NCI-H1436 (cell line): ENCODE measurements around the gene TEDC1.

Experiments
- DNase-seq: peaks from one replicate; lab custom pipeline; 2025; lab: John Stamatoyannopoulos, UW

Gene TEDC1, protein sequence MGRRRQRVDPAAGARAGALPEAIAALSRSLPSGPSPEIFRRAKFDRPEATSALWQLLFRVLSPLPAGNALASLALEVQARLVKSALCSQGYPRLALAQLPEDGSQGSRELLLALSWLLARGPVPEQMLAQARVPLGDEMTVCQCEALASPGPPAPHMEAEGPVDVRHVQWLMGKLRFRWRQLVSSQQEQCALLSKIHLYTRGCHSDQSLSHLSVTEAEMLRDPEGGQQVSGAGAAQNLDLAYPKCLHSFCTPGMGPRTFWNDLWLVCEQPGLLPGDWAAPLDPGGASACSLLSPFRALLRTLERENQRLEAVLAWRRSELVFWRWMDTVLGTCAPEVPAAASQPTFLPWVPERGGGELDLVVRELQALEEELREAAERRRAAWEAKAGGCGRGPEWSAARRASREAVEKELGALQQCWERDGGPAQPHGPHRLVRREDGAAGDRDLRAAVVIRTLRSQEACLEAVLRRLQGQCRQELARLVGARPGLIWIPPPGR

DNA sequence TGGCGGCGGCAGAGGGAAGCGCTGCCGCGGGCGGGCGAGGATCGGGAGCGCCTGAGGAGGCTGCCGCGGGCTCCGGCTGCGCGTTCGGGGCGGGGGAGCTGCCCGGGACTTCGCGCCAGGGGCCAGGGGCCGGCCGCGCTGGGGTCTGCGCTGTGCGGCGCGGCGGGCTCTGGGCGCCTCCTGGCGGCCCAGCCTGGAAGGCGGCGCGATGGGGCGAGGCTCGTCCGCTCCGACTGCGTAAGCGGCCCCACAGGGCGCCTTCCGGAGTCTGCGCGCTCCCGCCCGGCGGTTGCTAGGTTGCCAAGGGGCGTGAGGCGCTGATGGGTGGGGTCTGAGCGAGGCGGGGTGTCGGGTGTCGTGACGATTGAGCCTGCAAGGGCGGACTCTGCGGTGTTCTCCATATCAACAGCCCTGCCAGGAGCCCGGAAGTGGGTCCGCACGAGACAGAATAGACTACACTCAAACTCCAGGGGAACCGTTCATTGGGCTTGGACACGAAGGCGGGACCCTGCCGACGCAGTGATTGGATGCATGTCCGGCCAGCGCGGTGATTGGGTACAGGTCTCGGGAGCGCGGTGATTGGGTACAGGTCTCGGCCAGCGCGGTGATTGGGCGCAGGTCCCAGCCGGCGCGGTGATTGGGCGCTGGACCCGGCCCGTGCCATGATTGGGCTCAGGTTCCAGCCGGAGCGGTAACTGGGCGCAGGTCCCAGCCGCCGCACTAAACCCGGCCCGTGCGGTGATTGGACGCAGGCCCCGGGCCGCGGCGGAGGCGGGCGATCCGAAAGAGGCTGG is at the start of gene TEDC1:
Gene TEDC1 (plus strand): TSS at position 675 of the 794 bp plus-strand sequence. CDS start 130 bp downstream, outside the sequence.
- peak; percentile 100 for DNase-seq

DNA sequence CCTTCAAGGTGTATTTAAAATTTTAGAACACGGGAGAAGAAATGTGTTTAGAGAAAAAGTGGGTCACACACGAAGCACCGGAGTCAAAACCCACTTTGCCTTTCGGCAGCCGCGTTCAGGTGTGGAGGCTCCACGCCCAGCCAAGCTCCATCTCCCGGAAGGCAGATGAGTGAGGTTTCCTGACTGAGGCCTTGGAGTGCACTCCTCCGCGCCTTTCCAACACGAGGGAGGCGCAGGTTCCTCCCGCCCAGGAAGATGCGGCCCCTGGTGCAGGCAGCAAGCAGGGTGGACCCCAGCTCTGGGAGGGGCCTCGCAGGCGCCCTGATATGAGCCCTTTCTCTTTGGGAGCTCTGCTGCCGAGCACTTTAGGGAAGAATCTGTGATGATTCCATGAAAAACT is 48.9 kb upstream of the TEDC1 start:
- DNase-seq: no peak

DNA sequence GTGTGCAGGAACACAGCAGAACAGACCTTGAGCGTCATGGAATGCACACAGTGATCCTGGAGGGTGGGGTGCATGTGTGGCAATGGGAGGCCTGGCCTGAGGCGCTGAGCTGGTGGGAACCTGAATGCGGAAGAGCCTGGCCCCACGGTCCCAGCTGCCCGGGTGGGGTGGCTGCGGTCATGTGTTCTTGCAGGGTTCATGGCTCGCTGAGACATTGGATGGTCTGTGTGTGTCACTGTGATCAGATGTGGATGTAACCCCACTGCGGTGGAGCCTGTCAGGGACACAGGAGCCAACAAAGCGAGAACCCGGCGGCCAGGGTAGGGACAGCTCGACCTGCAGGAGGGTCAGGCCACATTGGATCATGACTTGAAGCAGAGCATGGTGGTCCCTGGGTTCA is 48.2 kb upstream of the TEDC1 start:
- DNase-seq: no peak

DNA sequence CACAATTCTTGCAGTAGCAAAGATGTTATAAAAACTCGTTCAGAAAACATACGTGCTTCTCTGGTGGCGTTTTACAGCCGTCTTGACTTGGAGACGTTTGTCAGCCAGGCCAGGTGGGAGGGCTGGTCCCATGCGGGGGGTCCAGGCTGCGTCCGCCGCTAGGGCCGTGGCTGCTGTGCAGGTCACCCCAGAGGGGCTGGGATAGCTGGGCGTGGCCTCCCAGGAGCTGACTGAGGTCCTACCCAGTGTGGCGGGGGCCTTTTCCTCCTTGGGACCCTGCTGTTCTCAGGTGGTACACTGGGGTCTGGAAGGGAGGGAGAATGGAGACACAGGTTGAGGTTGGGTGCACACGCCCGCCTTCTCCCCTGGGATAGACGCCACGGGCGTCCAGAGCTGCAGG is 46.2 kb upstream of the TEDC1 start:
- DNase-seq: no peak

DNA sequence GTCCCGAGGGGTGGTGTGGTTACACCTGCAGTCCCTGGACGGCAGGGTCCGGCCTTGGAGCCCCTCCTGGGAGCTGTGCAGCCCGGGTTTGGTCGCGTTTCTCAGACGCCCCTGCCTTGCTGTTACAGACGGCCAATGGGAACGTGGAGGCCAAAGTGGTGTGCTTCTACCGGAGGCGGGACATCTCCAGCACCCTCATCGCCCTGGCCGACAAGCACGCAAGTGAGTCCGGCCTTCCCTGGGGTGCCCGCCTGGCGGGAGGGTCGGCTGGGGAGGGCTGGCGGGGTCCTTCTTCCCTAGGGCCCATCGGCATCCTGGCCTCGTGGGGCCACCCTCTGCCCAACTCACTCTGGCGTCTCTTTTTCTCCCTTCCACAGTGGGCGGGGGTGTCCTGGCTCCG is 45.8 kb upstream of the TEDC1 start:
- no peak for DNase-seq

DNA sequence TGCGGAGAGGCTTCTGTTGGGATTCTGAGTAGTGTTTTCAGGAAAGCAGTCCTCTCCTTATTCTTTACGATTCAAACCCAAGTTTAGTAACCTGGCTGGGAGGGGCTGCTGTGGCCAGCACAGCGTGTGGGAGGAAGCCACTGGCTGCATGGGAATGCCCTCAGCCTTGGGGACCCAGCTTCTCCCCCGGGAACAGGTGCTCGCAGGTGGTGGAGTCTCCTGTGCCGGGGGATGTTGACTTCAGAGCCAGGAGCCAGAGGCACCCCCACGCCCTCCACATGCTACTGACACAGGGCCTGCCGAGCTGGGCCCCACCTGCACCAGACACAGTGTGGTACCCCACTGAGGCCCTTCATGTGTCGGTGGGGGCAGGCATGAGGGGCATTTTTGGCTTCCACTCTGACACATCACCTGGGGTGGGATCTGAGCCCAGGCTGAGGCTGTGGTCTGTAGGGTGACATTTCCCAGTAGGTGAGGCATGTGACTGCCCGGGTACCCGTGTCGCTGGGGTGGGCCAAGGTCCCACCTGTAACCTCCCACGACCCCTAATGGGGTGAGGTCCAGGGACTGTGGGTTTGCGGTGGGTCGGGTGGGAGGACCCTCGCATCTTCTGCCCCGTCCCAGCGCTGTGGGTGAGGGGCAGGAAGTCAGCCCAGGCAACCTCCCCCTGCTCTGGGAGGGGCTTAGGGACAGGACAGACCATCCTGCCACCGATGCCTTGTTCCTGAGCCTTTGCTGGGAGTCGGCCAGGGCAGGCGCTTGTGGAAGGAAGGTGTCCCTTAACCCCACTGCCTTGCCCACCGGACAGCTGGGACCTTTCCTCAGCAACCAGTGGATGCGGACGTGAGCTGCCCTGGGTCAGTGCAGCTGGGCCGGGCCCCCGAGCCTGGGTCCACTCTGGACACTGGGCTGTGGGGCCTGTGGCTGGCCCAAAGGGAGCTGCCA is 44.9 kb upstream of the TEDC1 start:
- DNase-seq: no peak

DNA sequence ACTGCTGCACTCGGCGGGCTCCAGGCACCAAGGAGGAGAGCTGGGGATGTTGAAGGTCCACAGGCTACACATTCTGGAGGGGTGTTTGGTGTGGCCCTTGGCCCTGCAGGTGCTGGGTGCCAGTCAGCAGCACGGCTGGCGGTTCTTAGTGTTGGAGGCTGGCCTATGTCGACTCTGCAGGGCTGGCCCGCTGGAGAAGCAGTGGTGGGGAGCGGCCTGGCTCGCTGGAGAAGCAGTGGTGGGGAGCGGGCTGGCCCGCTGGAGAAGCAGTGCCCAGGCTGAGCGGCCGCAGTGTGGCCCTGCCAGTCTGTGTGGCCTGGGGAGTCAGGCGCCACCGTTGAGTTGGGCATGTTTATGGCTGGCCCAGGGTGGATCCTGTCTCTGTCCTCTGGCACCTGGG is 44.1 kb upstream of the TEDC1 start:
- no peak for DNase-seq

DNA sequence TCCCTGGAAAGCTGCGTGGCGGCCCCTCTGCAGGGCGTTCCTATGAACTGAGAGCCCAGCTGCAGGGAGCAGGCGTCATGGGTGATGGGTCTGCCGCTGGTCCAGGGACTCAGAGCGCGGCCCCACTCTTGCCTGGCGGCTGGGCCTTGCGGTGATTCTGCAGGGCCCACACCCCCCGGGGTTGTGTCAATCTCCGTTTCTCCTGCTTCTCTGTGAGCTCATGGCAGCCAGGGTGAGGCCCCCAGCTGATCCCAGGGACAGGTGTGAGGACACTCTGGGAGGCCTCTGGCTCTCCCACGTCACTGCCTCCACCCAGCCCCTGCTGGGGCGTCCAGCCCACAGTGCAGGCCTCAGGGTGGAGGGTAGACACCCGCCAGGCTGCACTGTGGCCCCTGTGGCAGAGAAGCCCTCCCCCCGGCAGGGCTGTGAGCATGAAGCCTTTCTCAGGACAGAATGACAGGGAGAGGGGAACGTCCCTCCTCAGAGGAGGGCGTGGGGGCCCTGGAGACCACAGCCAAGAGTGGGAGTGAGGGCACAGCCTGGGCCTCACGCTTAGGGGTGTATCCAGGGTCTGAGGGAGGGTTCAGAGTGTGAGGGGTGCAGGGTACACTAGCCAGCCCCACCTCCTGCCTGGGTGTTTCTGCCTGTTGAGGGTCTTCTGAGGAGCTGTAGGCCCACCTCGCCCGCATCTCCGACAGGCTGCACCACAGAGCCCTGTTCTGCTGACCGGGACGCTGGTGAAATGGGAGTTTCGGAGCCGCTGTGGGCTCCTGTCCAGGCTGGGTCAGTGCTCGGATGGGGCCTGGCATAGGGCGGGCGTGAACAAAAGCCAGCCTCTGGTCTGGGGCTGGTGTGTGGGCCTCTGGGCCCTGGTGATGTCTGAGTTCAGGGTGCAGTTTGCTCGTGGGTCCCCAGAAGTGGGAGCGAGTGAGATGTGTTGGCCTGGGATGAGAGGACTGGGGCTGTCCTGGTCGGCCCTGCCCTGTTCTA is 43.1 kb upstream of the TEDC1 start:
- no peak for DNase-seq

DNA sequence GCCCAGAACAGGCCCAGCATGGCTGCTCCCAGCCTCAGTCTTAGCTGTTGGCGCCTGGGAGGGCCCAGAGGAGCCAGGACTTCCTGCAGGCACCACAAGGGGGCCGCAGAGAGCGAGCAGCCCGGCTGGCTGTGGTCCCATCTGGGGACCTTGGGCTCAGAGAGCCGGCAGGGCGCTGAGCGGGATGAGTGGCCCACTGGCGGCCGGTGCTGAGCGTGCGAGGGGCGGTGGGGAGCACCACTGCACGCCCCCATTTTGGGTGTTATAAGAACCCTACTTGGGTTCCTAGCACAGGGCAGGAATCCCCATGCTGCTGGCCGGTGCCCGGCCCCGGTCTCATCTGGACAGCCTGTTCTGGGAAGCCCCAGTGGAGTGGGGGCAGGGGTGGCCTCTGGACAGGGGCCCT is 42.3 kb upstream of the TEDC1 start:
- DNase-seq: peak; percentile 35

DNA sequence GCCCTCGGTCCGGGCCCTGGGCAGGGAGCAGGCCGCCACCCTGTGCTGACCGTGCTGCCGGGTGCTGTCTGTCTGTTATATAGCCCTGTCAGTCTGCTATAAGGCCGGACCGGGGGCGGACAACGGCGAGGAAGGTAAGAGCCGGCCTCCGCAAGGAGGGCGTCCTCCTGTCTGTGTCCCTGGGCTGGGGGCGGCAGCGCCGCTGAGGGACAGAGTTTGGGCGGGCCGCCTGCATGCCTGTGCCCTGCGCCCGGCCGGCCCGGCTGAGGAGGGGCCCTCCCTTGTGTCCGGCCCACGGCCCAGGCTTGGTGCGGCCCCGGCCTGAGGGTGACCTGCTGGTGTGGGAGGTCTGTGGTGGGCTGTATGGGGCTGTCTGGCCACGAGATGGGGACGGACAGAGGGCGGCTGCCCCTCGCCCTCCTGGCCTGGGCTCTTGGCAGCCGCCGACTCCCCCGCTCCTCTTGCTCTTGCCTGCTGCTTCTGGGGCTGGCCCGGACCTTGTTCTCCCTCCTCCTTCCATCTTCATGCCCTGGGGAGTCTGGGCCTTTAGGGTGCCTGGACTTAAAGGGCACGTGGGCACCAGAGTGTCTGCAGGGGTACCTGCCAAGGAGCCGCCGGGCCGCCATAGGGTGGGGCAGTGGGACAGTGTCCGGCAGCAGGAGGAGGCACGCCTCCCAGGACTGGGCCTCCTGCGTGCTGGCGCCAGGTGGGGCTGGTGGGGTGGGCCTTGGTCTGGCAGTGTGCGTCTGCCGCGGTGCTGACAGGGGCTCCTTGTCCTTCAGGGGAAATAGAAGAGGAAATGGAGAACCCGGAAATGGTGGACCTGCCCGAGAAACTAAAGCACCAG is 41.5 kb upstream of the TEDC1 start:
- no peak for DNase-seq

DNA sequence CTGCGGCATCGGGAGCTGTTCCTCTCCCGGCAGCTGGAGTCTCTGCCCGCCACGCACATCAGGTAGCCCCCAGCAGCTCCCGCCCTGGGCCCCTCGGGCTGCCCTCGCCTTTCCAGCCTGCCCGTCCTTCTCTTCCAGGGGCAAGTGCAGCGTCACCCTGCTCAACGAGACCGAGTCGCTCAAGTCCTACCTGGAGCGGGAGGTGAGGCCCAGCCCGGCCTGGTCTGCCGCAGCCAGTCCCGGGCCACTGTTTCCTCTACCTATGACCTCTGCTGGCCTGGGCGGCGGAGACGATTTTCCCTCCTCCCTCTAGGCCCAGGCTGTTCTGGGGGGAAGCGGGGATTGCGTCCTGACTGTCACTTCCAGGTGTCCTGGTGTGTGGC is 40.9 kb upstream of the TEDC1 start:
- no peak for DNase-seq

DNA sequence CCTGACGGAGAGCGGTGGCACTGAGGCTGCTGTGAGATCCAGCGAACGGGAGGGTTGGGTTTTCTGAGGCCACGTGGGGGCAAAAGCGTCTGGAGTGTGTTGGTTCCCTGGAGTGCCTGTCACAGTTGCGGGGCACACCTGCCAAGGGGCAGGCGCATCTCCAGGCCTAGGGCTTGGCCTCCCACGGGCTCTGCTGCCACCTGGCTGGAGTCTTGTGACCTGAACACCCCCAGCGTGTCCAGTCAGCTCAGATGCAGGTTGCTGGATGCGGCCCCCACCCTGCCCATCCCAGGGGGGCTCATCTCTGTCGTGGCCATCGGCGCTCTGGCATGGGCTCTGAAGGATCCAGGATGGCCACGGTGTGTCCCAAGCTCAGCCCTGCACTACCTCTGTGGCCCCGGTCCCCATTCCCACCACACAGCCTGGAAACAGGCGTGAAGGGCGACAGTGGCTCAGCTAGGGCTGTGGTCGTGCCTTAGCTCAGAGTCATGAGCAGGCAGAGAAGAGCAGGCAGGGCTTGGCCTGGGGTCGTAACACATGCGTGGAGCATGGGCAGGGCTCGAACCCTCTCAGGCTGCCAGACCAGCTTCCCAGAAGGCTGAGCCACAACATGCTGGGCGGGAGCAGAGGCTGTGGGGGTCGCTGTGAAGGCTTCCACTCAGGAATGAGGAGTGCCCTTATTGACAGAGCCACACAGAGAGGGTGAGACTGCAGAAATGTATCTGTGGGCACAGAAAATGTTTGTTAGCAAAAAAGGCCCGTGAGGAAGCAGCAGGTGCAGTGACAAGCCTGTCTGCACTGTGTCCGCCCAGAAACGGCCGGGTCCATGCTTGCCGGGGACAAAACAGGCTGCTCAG is 40.0 kb upstream of the TEDC1 start:
- no peak for DNase-seq

DNA sequence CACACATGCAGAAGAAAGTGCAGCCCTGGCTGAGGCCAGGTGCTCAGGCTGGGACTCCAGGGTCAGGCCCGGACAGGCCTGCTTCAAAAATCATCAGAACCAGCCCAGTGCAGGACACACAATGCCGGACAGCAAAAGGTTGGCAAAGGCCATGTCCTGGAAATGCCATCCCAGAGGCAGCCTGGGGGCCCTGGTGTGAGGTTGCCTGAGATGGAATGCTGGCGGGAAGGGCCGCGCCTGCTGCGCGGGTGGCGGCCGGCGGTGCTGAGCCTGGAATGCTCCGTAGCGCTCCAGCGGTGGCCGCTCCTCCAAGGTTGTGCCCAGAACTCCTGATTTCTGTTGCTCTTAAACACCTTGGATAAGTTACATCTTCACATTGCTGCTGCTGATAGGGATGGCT is 38.1 kb upstream of the TEDC1 start:
- DNase-seq: no peak

DNA sequence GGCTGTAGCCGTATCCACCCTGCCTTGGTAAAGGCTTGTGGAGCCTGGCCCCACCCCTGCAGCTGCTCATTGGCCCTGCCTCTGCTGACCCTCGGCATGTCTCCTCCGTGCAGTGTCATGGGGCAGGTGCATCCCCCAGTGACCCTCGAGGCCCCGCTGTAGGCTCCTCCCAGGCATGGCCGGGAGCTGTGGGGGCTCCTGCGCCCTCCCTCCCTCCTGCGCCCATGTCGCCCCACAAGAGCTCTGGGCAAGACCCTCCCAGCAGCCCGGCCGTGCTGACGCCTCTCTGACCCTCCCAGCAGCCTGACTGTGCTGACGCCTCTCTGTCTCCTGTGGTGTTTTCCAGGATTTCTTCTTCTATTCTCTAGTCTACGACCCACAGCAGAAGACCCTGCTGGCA is 37.2 kb upstream of the TEDC1 start:
- DNase-seq: no peak

DNA sequence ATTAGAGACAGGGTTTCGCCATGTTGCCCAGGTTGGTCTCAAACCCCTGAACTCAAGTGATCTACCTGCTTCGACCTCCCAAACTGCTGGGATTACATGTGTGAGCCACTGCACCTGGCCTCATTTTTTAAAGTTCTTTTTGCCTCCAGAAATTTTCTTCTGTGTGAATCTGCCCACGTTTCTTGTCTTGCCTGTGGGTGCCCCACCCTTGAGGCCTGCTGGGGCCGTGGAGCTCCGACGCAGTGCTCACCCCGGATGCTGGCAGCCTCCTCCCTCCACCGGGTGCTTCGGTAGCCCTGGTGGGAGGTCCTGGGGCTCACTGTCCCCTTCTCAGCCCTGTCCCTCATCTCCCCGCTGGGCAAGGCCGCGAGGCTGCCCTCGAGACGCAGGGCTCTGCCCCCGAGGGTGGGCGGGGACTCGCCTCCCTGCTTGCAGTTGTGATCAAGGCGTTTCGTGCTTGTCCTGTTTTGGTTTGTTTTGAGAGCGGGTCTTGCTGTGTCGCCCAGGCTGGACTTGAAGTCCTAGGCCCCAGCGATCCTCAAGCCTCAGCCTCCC is 35.9 kb upstream of the TEDC1 start:
- no peak for DNase-seq

DNA sequence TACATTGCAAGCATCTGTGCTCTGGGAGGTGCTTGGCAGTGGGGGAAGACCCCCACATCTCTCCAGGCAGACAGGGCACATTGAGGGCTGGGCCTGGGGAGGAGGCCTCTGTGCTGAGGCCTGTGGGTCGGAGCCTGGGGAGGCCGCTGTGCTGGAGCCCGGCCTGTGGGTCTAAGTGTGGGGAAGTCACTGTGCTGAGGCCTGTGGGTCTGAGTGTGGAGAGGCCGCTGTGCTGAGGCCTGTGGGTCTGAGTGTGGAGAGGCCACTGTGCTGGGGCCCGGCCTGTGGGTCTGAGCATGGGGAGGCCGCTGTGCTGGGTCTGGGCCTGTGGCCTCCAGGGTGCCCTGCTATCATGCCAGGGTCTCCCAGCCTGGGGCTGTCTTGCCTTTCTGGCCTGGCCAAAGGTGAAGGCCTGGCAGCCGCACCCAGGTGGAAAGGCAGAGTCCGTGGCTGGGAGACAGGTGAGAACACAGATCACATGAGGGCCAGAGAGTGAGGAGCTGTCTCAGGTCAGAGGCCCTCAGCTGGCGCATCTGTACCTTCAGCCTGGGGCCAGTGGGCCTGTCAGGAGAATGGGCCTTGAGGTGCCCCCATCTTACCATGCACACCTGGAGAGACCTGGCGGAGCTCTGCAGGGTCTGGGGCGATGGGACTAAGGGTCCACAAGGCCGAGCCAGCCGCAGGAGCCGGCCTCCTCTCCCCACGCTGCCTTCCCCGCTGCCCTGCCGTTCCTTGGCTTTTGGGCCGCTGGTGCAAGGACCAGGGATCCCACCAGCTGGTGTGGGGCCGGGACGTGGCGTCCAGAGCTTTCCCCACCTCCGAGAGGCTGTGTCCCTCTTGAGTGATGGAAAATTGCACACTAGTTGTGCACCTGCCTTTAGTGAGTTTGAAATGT is 35.0 kb upstream of the TEDC1 start:
- DNase-seq: no peak
